ENCODE results near the gene TMEM175. TPM values are rescaled to one million over a fixed set of nuclear protein-coding genes. Genes with fewer than 3 reads are reported as not detected.

Gene TMEM175
- total and polyA plus RNA-seq, 2 experiments from 2014 or later = 31.2 to 36.5 TPM

GRCh38 chr4:1002631-1003251, 70.5 kb downstream of the TMEM175 start:
- in situ Hi-C loops (cut with MboI) = no loop called here
- no peak overlapping the region for H3K27ac ChIP-seq
- no peaks in the 10 kb centered on the region for H3K4me1 ChIP-seq (ENCODE audit: insufficient read depth)
- H2AFZ ChIP-seq = no peak overlapping the region
- H3K4me2 ChIP-seq (ENCODE audit: unreplicated experiment) = no peak overlapping the region
- no peaks in the 10 kb centered on the region for H3K79me2 ChIP-seq (ENCODE audit: insufficient read depth)
- TF ChIP-seq EZH2phosphoT487 (IDR thresholded peaks at IDR 0.05; ENCODE audit: insufficient read depth, low read depth) = no peak
- TF ChIP-seq EZH2 (IDR thresholded peaks at IDR 0.05; ENCODE audit: insufficient read depth, poor library complexity, severe bottlenecking) = peak; percentile 6
- no peaks in the 10 kb centered on the region for H4K20me1 ChIP-seq (ENCODE audit: insufficient read depth)
- WGBS, 2 experiments (ENCODE audit: low coverage in 1 of 2, low lambda C conversion rate in 2 of 2, missing lambda C conversion rate in 2 of 2) = 2 to 4% methylated on average over 21 to 49 of the region's 75 CpGs
- no peak overlapping the region for H3K9ac ChIP-seq
- H3K9me2 ChIP-seq (ENCODE audit: insufficient read depth) = no peaks in the 10 kb centered on the region
- no peaks in the 10 kb centered on the region for H3K36me3 ChIP-seq (ENCODE audit: low read depth)
- peaks cover 36% of the 10 kb centered on the region for H3K27me3 ChIP-seq (replicated peaks; ENCODE audit: insufficient read depth)
- DNase-seq = peak; percentile 23
- no peak overlapping the region for H3K4me3 ChIP-seq
- no peaks in the 10 kb centered on the region for H3F3A ChIP-seq (ENCODE audit: insufficient read depth)
- no peaks in the 10 kb centered on the region for H3K9me3 ChIP-seq (ENCODE audit: low read depth)

DNA sequence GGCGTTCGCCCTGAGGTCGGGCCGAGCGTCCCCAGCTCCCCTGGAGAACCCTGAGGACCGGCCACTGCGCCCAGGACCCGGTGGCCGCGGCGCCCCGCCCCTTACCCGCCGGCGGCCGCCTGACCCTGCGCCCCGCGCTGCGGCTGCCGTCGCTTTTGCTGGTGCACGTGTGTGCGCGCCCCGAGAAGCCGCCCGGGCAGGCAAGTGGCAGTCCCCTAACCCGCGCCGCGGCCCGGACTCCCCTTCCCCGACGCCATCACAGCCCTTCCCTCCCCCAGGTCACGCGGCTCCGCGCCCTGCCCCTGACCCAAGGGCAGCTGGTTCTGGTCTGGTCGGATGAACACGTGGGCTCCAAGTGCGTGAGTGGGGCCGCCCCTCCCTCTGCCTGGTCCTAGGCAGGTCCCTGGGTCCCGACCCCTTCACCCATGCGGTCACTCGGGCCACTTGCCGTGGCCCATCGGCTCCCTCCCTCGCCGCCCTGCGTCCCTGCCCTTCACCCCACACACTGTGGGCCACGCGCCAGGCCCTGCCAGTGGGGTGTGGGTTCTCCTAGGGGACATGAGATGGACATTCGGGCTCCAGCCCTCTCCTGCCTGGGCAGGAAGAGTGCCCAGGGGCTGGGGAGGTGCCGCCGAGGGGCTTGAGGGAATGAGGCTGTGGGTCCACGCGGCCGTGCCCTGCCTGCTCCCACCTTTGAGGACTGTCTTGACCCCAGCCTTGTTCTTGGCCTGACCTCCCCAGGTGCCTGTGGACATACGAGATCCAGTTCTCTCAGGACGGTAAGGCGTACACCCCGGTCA, 71.2 kb downstream of the TMEM175 start:
- in situ Hi-C loops (cut with MboI) = no loop called here
- DNase-seq = no peak
- no peak for TF ChIP-seq EZH2 (IDR thresholded peaks at IDR 0.05; ENCODE audit: insufficient read depth, poor library complexity, severe bottlenecking)
- no peak for TF ChIP-seq EZH2phosphoT487 (IDR thresholded peaks at IDR 0.05; ENCODE audit: insufficient read depth, low read depth)
- no peaks in the 10 kb centered on the region for H3K36me3 ChIP-seq (ENCODE audit: low read depth)
- H2AFZ ChIP-seq = no peak overlapping the region
- H3K79me2 ChIP-seq (ENCODE audit: insufficient read depth) = no peaks in the 10 kb centered on the region
- H3K4me2 ChIP-seq (ENCODE audit: unreplicated experiment) = no peak overlapping the region
- H3K4me1 ChIP-seq (ENCODE audit: insufficient read depth) = no peaks in the 10 kb centered on the region
- 42 to 59% methylated on average over 27 to 36 of the region's 63 CpGs for WGBS, 2 experiments (ENCODE audit: low coverage in 1 of 2, low lambda C conversion rate in 2 of 2, missing lambda C conversion rate in 2 of 2)
- no peaks in the 10 kb centered on the region for H4K20me1 ChIP-seq (ENCODE audit: insufficient read depth)
- H3K9me3 ChIP-seq (ENCODE audit: low read depth) = no peaks in the 10 kb centered on the region
- H3K4me3 ChIP-seq = no peak overlapping the region
- H3F3A ChIP-seq (ENCODE audit: insufficient read depth) = no peaks in the 10 kb centered on the region
- H3K27ac ChIP-seq = no peak overlapping the region
- no peak overlapping the region for H3K9ac ChIP-seq
- H3K27me3 ChIP-seq (replicated peaks; ENCODE audit: insufficient read depth) = peaks cover 29% of the 10 kb centered on the region
- no peaks in the 10 kb centered on the region for H3K9me2 ChIP-seq (ENCODE audit: insufficient read depth)

GRCh38 chr4:1004071-1004418, 71.8 kb downstream of the TMEM175 start:
- Histone ChIP-seq H3K4me1 (ENCODE audit: insufficient read depth) (no peaks in the 10 kb centered on the region), H3K4me2 (ENCODE audit: unreplicated experiment) (no peak overlapping the region), H3K27ac (no peak overlapping the region), H3K4me3 (no peak overlapping the region), H3K79me2 (ENCODE audit: insufficient read depth) (no peaks in the 10 kb centered on the region), H3K9me2 (ENCODE audit: insufficient read depth) (no peaks in the 10 kb centered on the region), H3K9me3 (ENCODE audit: low read depth) (no peaks in the 10 kb centered on the region), H3K9ac (no peak overlapping the region), H2AFZ (no peak overlapping the region), H3K27me3 (replicated peaks; ENCODE audit: insufficient read depth) (peaks cover 28% of the 10 kb centered on the region), H3K36me3 (ENCODE audit: low read depth) (no peaks in the 10 kb centered on the region), H3F3A (ENCODE audit: insufficient read depth) (no peaks in the 10 kb centered on the region), H4K20me1 (ENCODE audit: insufficient read depth) (no peaks in the 10 kb centered on the region)
- TF ChIP-seq EZH2 (IDR thresholded peaks at IDR 0.05; ENCODE audit: insufficient read depth, poor library complexity, severe bottlenecking) = no peak
- DNase-seq = no peak
- in situ Hi-C loops (cut with MboI) = no loop called here
- WGBS, 2 experiments (ENCODE audit: low coverage in 1 of 2, low lambda C conversion rate in 2 of 2, missing lambda C conversion rate in 2 of 2) = 89 to 90% methylated on average over 13 of the region's 13 CpGs

GRCh38 chr4:1004557-1005485, 72.6 kb downstream of the TMEM175 start:
- no peak overlapping the region for H2AFZ ChIP-seq
- H3F3A ChIP-seq (ENCODE audit: insufficient read depth) = no peaks in the 10 kb centered on the region
- DNase-seq = no peak
- TF ChIP-seq EZH2phosphoT487 (IDR thresholded peaks at IDR 0.05; ENCODE audit: insufficient read depth, low read depth) (no peak), EZH2 (IDR thresholded peaks at IDR 0.05; ENCODE audit: insufficient read depth, poor library complexity, severe bottlenecking) (no peak)
- peaks cover 28% of the 10 kb centered on the region for H3K27me3 ChIP-seq (replicated peaks; ENCODE audit: insufficient read depth)
- H3K4me2 ChIP-seq (ENCODE audit: unreplicated experiment) = no peak overlapping the region
- no peaks in the 10 kb centered on the region for H3K36me3 ChIP-seq (ENCODE audit: low read depth)
- H3K9me3 ChIP-seq (ENCODE audit: low read depth) = no peaks in the 10 kb centered on the region
- H3K9me2 ChIP-seq (ENCODE audit: insufficient read depth) = no peaks in the 10 kb centered on the region
- no peak overlapping the region for H3K4me3 ChIP-seq
- in situ Hi-C loops (cut with MboI) = no loop called here
- H4K20me1 ChIP-seq (ENCODE audit: insufficient read depth) = no peaks in the 10 kb centered on the region
- H3K79me2 ChIP-seq (ENCODE audit: insufficient read depth) = no peaks in the 10 kb centered on the region
- H3K4me1 ChIP-seq (ENCODE audit: insufficient read depth) = no peaks in the 10 kb centered on the region
- 70% methylated on average over 23 to 25 of the region's 25 CpGs for WGBS, 2 experiments (ENCODE audit: low coverage in 1 of 2, low lambda C conversion rate in 2 of 2, missing lambda C conversion rate in 2 of 2)
- no peak overlapping the region for H3K27ac ChIP-seq
- no peak overlapping the region for H3K9ac ChIP-seq

Data from GM23248 (cell line).